Mucosa of descending colon (tissue), 3 donors: ENCODE data around the gene KIAA1210. TPM values are rescaled to one million over a fixed set of nuclear protein-coding genes. Genes with fewer than 3 reads are reported as not detected.

Source experiments
- ATAC-seq: fragments of 200-7000 bp; cut with Tn5 transposase; one replicate; pipeline ENCODE4 v1.9.1; 2020; ENCODE audit warnings: mild to moderate bottlenecking, moderate library complexity
- DNase-seq, 3 donors: peaks; one replicate each; pipeline ENCODE4 v3.0.0-alpha.2; 2020
- H3K36me3 ChIP-seq: fragments of 200-600 bp; one replicate; pipeline ENCODE4 v1.8.0; 2021; ENCODE audit warnings: low read depth, mild to moderate bottlenecking
- H3K4me1 ChIP-seq: fragments of 200-600 bp; one replicate; pipeline ENCODE4 v1.8.0; 2021; ENCODE audit warnings: low read depth, mild to moderate bottlenecking
- H3K4me3 ChIP-seq: fragments of 200-600 bp; one replicate; pipeline ENCODE4 v1.8.0; 2021; ENCODE audit warnings: mild to moderate bottlenecking
- H3K9me3 ChIP-seq: fragments of 200-600 bp; one replicate; pipeline ENCODE4 v1.8.0; 2021; ENCODE audit warnings: mild to moderate bottlenecking
- intact Hi-C, 2 donors: fragments of 100-400 bp; cut with DNase I in 1 of 2; cut with micrococcal nuclease in 1 of 2; formaldehyde crosslinking; loops; one replicate each; pipeline versions ENCODE4 v1.11.0 to v1.11.1; 2022; cut with DNase I, micrococcal nuclease
- total RNA-seq, 3 donors: library from RNA; stranded (reverse); fragmentation: NEBNext Ultra II Directional in 2 of 3; extraction: Animal tissue kit (Norgen Biotek cat#: 25700) in 2 of 3; gene quantifications; one replicate each; pipeline versions ENCODE4 v1.2.1 to v1.2.4, GENCODE V29; 2021 to 2023
- TF ChIP-seq, protein P1 (sequence below): fragments of 200-600 bp; IDR thresholded peaks from one replicate; pipeline ENCODE4 v1.8.0; 2022; ENCODE audit warnings: antibody characterized with exemption, mild to moderate bottlenecking
- donor health status: DM: no; HTN: no; CAD: no; lungs with moderate emphysema.
- donor health status: DM: no; HTN: no; CAD: no.
- donor health status: DM: no; HTN: yes; CAD: no.

The KIAA1210 gene
- total RNA-seq, 3 donors from 2014 or later = not detected

- TF ChIP-seq, protein P1, sequence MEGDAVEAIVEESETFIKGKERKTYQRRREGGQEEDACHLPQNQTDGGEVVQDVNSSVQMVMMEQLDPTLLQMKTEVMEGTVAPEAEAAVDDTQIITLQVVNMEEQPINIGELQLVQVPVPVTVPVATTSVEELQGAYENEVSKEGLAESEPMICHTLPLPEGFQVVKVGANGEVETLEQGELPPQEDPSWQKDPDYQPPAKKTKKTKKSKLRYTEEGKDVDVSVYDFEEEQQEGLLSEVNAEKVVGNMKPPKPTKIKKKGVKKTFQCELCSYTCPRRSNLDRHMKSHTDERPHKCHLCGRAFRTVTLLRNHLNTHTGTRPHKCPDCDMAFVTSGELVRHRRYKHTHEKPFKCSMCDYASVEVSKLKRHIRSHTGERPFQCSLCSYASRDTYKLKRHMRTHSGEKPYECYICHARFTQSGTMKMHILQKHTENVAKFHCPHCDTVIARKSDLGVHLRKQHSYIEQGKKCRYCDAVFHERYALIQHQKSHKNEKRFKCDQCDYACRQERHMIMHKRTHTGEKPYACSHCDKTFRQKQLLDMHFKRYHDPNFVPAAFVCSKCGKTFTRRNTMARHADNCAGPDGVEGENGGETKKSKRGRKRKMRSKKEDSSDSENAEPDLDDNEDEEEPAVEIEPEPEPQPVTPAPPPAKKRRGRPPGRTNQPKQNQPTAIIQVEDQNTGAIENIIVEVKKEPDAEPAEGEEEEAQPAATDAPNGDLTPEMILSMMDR = no peak
- ATAC-seq = no peak
- no peaks in the 10 kb centered on the region for H3K36me3 ChIP-seq
- intact Hi-C loops = no loop called here
- H3K9me3 ChIP-seq = no peaks in the 10 kb centered on the region
- H3K4me1 ChIP-seq = peaks cover 2% of the 10 kb centered on the region
- no peak for DNase-seq
- H3K4me3 ChIP-seq = no peak overlapping the region
Observed at GRCh38 chrX:119090627-119091026, 37.0 kb downstream of the KIAA1210 start.

GRCh38 chrX:119089619-119090018 lies 38.0 kb downstream of the KIAA1210 start:
- H3K9me3 ChIP-seq = no peaks in the 10 kb centered on the region
- ATAC-seq = no peak
- TF ChIP-seq, protein P1 = no peak
- intact Hi-C loops = no loop called here
- DNase-seq = no peak
- no peak overlapping the region for H3K4me3 ChIP-seq
- H3K36me3 ChIP-seq = no peaks in the 10 kb centered on the region
- peaks cover 2% of the 10 kb centered on the region for H3K4me1 ChIP-seq

DNA sequence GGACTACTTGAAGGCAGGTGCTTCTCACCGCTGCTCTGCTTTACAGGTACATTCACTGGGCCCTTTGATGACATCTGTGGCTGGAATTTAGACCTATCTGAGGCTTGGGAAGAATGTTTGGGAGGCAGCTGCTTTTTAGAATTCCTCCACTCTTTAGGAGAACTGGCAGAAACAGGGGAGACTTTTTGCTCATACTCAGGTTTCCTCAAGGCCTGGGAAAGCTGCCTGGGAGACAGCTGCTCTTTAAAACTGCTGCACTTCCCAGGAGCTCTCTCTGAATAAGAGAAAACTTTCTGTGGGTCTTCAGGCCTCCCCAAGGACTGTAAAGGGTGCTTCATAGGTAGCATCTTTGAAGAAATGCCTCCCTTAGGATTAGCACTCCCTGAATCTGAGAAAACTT lies 40.5 kb downstream of the KIAA1210 start:
- Histone ChIP-seq H3K36me3 (no peaks in the 10 kb centered on the region), H3K4me1 (no peaks in the 10 kb centered on the region), H3K4me3 (no peak overlapping the region), H3K9me3 (no peaks in the 10 kb centered on the region)
- TF ChIP-seq, protein P1 = no peak
- intact Hi-C loops = no loop called here
- DNase-seq (no peak), ATAC-seq (no peak)

DNA sequence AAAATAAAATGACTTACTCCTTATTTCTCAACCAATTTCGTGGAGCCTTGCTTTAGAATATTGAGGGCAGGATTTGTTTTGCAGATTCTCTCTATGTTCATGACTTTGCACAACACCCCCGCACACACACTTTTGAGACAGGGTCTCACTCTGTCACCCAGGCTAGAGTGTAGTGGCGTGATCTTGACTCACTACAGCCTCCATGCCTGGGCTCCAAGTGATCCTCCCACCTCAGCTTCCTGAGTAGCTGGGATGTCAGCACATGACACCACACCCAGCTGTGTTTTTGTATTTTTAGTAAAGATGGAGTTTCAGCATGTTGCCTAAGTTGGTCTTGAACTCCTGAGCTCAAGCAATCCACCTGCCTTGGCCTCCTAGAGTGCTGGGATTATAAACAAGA lies 42.8 kb downstream of the KIAA1210 start:
- TF ChIP-seq, protein P1 = no peak
- H3K9me3 ChIP-seq = no peaks in the 10 kb centered on the region
- DNase-seq (no peak), ATAC-seq (no peak)
- no peak overlapping the region for H3K4me3 ChIP-seq
- intact Hi-C loops = no loop called here
- H3K36me3 ChIP-seq = no peaks in the 10 kb centered on the region
- no peaks in the 10 kb centered on the region for H3K4me1 ChIP-seq

DNA sequence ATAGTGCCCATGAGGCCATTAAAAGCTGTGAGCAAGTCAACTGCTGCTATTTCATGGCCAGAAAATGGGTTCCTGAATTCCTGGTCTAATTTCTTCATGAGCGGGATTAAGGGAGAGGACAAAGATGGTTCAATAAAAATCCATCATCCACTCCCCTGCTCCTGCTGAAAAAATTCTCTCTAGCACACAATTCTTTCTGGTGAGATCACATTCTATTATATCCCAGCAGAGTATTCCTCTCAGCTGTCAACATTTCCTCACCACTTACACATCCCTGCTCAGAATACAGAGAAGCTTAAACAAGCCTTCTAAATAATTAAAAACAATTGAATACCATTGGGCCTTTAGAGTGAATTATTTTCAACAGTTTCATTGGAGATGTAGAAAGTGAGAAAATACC lies 45.3 kb downstream of the KIAA1210 start:
- no peak for ATAC-seq
- H3K36me3 ChIP-seq = no peaks in the 10 kb centered on the region
- H3K4me3 ChIP-seq = no peak overlapping the region
- TF ChIP-seq, protein P1 = no peak
- intact Hi-C loops = no loop called here
- no peaks in the 10 kb centered on the region for H3K9me3 ChIP-seq
- DNase-seq = no peak
- H3K4me1 ChIP-seq = no peaks in the 10 kb centered on the region
